ENCODE data around the gene MCCC2. TPM values are rescaled to one million over a fixed set of nuclear protein-coding genes. Genes with fewer than 3 reads are reported as not detected.
"Not testable (repeated sequence)": the region's sequence is repeated elsewhere in the genome, so short reads cannot be mapped to it uniquely, and the experiment has no call there.

MCCC2 gene
- polyA plus RNA-seq (2013, experiment 1 of 4): 50.7 TPM
- polyA plus RNA-seq (2013, experiment 2 of 4): 55.8 TPM
- polyA plus RNA-seq (2013, experiment 3 of 4): 38.0 TPM
- polyA plus RNA-seq (2013, experiment 4 of 4): 42.6 TPM

GRCh38 chr5:71586941-71587765 is at the start of gene MCCC2:
TSS of gene MCCC2 (plus strand) at chr5:71587340. CDS start at chr5:71587426, 86 bp downstream.
- Histone ChIP-seq H3K27me3 (ENCODE audit: control insufficient read depth, insufficient read depth, low read length, poor library complexity, severe bottlenecking) (no peaks in the 10 kb centered on the region), H3K36me3 (ENCODE audit: control insufficient read depth, insufficient read depth, low read length) (no peaks in the 10 kb centered on the region), H3K4me3 (ENCODE audit: insufficient read depth, low read depth, low read length) (peak within 1 kb of the TSS; percentile 73), H3K9me3 (ENCODE audit: control insufficient read depth, low read length) (no peaks in the 10 kb centered on the region), H3K27ac (ENCODE audit: insufficient read depth, low read depth, low read length, poor library complexity, severe bottlenecking) (peak within 1 kb of the TSS; percentile 69), H3K4me1 (ENCODE audit: control insufficient read depth, insufficient read depth, low read length) (no peaks in the 10 kb centered on the region)
- WGBS, 2 experiments: 2 to 3% methylated on average over 56 of the region's 56 CpGs

DNA sequence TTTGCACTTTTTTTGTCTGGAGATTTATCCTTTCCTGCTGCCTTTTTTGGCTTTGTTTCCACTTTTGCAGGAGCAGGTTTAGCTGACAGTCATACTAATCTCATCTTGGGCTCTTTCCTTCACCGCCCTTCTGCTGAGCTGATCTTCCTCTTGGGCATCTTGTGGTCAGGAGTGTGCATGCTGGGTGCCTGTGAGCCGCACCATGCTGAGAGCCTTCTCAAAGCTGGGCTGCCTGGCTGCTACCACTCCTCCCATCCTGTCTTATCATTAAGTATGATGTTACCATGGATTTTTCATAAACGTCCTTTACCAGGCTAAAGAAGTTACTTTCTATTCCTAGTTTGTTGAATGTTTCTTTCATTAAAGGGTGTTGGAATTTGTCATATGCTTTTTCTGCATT is 49.5 kb upstream of the MCCC2 start:
- Histone ChIP-seq H3K4me3 (ENCODE audit: insufficient read depth, low read depth, low read length) (no peak overlapping the region), H3K36me3 (ENCODE audit: control insufficient read depth, insufficient read depth, low read length) (peaks cover 3% of the 10 kb centered on the region), H3K4me1 (ENCODE audit: control insufficient read depth, insufficient read depth, low read length) (no peaks in the 10 kb centered on the region), H3K27me3 (ENCODE audit: control insufficient read depth, insufficient read depth, low read length, poor library complexity, severe bottlenecking) (no peaks in the 10 kb centered on the region), H3K9me3 (ENCODE audit: control insufficient read depth, low read length) (no peaks in the 10 kb centered on the region), H3K27ac (ENCODE audit: insufficient read depth, low read depth, low read length, poor library complexity, severe bottlenecking) (no peak overlapping the region)
- 85 to 93% methylated on average over 3 of the region's 3 CpGs for WGBS, 2 experiments

GRCh38 chr5:71550885-71551284 is 36.3 kb upstream of the MCCC2 start:
- H3K27ac ChIP-seq (ENCODE audit: insufficient read depth, low read depth, low read length, poor library complexity, severe bottlenecking); H3K4me3 ChIP-seq (ENCODE audit: insufficient read depth, low read depth, low read length); H3K27me3 ChIP-seq (ENCODE audit: control insufficient read depth, insufficient read depth, low read length, poor library complexity, severe bottlenecking); H3K4me1 ChIP-seq (ENCODE audit: control insufficient read depth, insufficient read depth, low read length); H3K9me3 ChIP-seq (ENCODE audit: control insufficient read depth, low read length): not testable (repeated sequence)
- peaks cover 38% of the 10 kb centered on the region for H3K36me3 ChIP-seq (ENCODE audit: control insufficient read depth, insufficient read depth, low read length)
- 92 to 95% methylated on average over 5 to 6 of the region's 7 CpGs for WGBS, 2 experiments

DNA sequence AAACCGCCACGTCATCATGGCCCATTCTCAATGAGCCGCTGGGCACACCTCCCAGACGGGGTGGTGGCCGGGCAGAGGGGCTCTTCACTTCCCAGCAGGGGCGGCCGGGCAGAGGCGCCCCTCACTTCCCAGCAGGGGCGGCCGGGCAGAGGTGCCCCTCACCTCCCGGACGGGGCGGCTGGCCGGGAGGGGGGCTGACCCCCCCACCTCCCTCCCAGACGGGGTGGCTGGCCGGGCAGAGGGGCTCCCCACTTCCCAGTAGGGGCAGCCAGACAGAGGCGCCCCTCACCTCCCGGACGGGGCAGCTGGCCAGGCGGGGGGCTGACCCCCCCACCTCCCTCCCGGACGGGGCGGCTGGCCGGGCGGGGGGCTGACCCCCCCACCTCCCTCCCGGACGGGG is 35.6 kb upstream of the MCCC2 start:
- not testable (repeated sequence) for H3K4me3 ChIP-seq (ENCODE audit: insufficient read depth, low read depth, low read length); H3K4me1 ChIP-seq (ENCODE audit: control insufficient read depth, insufficient read depth, low read length); H3K27me3 ChIP-seq (ENCODE audit: control insufficient read depth, insufficient read depth, low read length, poor library complexity, severe bottlenecking); H3K9me3 ChIP-seq (ENCODE audit: control insufficient read depth, low read length); H3K27ac ChIP-seq (ENCODE audit: insufficient read depth, low read depth, low read length, poor library complexity, severe bottlenecking)
- peaks cover 37% of the 10 kb centered on the region for H3K36me3 ChIP-seq (ENCODE audit: control insufficient read depth, insufficient read depth, low read length)
- 94 to 95% methylated on average over 17 to 22 of the region's 27 CpGs for WGBS, 2 experiments

GRCh38 chr5:71552026-71552749 is 35.0 kb upstream of the MCCC2 start:
- 95 to 96% methylated on average over 46 to 53 of the region's 53 CpGs for WGBS, 2 experiments
- H3K9me3 ChIP-seq (ENCODE audit: control insufficient read depth, low read length): not testable (repeated sequence)

GRCh38 chr5:71563161-71563560 is 24.0 kb upstream of the MCCC2 start:
- no peaks in the 10 kb centered on the region for H3K4me1 ChIP-seq (ENCODE audit: control insufficient read depth, insufficient read depth, low read length)
- no peaks in the 10 kb centered on the region for H3K27me3 ChIP-seq (ENCODE audit: control insufficient read depth, insufficient read depth, low read length, poor library complexity, severe bottlenecking)
- peaks cover 14% of the 10 kb centered on the region for H3K36me3 ChIP-seq (ENCODE audit: control insufficient read depth, insufficient read depth, low read length)
- no peak overlapping the region for H3K4me3 ChIP-seq (ENCODE audit: insufficient read depth, low read depth, low read length)
- WGBS, 2 experiments: 90 to 92% methylated on average over 4 of the region's 4 CpGs
- no peaks in the 10 kb centered on the region for H3K9me3 ChIP-seq (ENCODE audit: control insufficient read depth, low read length)
- H3K27ac ChIP-seq (ENCODE audit: insufficient read depth, low read depth, low read length, poor library complexity, severe bottlenecking): no peak overlapping the region

More at GRCh38 chr5:71552026-71552749, 35.0 kb upstream of the MCCC2 start:
- peaks cover 35% of the 10 kb centered on the region for H3K36me3 ChIP-seq (ENCODE audit: control insufficient read depth, insufficient read depth, low read length)
- not testable (repeated sequence) for H3K4me1 ChIP-seq (ENCODE audit: control insufficient read depth, insufficient read depth, low read length); H3K4me3 ChIP-seq (ENCODE audit: insufficient read depth, low read depth, low read length); H3K27ac ChIP-seq (ENCODE audit: insufficient read depth, low read depth, low read length, poor library complexity, severe bottlenecking); H3K27me3 ChIP-seq (ENCODE audit: control insufficient read depth, insufficient read depth, low read length, poor library complexity, severe bottlenecking)

- no peak overlapping the region for H3K27ac ChIP-seq (ENCODE audit: insufficient read depth, low read depth, low read length, poor library complexity, severe bottlenecking)
- no peaks in the 10 kb centered on the region for H3K27me3 ChIP-seq (ENCODE audit: control insufficient read depth, insufficient read depth, low read length, poor library complexity, severe bottlenecking)
- peaks cover 14% of the 10 kb centered on the region for H3K36me3 ChIP-seq (ENCODE audit: control insufficient read depth, insufficient read depth, low read length)
- H3K4me1 ChIP-seq (ENCODE audit: control insufficient read depth, insufficient read depth, low read length): no peaks in the 10 kb centered on the region
- H3K9me3 ChIP-seq (ENCODE audit: control insufficient read depth, low read length): no peaks in the 10 kb centered on the region
- H3K4me3 ChIP-seq (ENCODE audit: insufficient read depth, low read depth, low read length): no peak overlapping the region
These were observed 22.2 kb upstream of the MCCC2 start for GRCh38 chr5:71564895-71565294.

GRCh38 chr5:71569748-71570509 is 17.2 kb upstream of the MCCC2 start:
- no peaks in the 10 kb centered on the region for H3K4me1 ChIP-seq (ENCODE audit: control insufficient read depth, insufficient read depth, low read length)
- WGBS, 2 experiments: 92 to 94% methylated on average over 5 of the region's 5 CpGs

DNA sequence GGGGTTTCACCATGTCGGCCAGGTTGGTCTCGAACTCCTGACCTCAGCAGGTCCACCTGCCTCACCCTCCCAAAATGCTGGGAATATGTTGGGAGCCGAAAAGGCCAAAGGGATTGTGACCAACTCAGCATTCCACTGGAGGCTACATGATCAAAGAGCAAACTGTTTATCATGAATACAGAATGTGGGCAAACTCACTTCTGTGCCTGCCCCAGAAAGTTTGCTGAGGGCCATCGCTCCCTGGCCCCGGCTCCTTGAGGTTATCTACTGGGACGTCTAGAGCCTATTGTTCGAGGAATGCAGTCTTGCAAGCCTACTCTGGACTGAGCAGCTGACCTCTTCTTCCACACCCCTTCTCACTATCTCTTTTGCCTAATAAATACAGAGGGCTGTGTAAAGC is 15.3 kb upstream of the MCCC2 start:
- not testable (repeated sequence) for H3K27ac ChIP-seq (ENCODE audit: insufficient read depth, low read depth, low read length, poor library complexity, severe bottlenecking); H3K36me3 ChIP-seq (ENCODE audit: control insufficient read depth, insufficient read depth, low read length); H3K4me3 ChIP-seq (ENCODE audit: insufficient read depth, low read depth, low read length); H3K9me3 ChIP-seq (ENCODE audit: control insufficient read depth, low read length); H3K4me1 ChIP-seq (ENCODE audit: control insufficient read depth, insufficient read depth, low read length); H3K27me3 ChIP-seq (ENCODE audit: control insufficient read depth, insufficient read depth, low read length, poor library complexity, severe bottlenecking)
- 91 to 93% methylated on average over 7 of the region's 7 CpGs for WGBS, 2 experiments

More at GRCh38 chr5:71569748-71570509, 17.2 kb upstream of the MCCC2 start:
- H3K4me3 ChIP-seq (ENCODE audit: insufficient read depth, low read depth, low read length): no peak overlapping the region
- no peaks in the 10 kb centered on the region for H3K9me3 ChIP-seq (ENCODE audit: control insufficient read depth, low read length)
- H3K27ac ChIP-seq (ENCODE audit: insufficient read depth, low read depth, low read length, poor library complexity, severe bottlenecking): no peak overlapping the region
- H3K36me3 ChIP-seq (ENCODE audit: control insufficient read depth, insufficient read depth, low read length): peaks cover 2% of the 10 kb centered on the region
- no peaks in the 10 kb centered on the region for H3K27me3 ChIP-seq (ENCODE audit: control insufficient read depth, insufficient read depth, low read length, poor library complexity, severe bottlenecking)

GRCh38 chr5:71573591-71573990 is 13.5 kb upstream of the MCCC2 start:
- Histone ChIP-seq H3K27ac (ENCODE audit: insufficient read depth, low read depth, low read length, poor library complexity, severe bottlenecking) (no peak overlapping the region), H3K36me3 (ENCODE audit: control insufficient read depth, insufficient read depth, low read length) (no peaks in the 10 kb centered on the region), H3K27me3 (ENCODE audit: control insufficient read depth, insufficient read depth, low read length, poor library complexity, severe bottlenecking) (no peaks in the 10 kb centered on the region), H3K4me3 (ENCODE audit: insufficient read depth, low read depth, low read length) (no peak overlapping the region), H3K4me1 (ENCODE audit: control insufficient read depth, insufficient read depth, low read length) (no peaks in the 10 kb centered on the region), H3K9me3 (ENCODE audit: control insufficient read depth, low read length) (no peaks in the 10 kb centered on the region)
- WGBS, 2 experiments: 90 to 92% methylated on average over 7 of the region's 7 CpGs
